ENCODE data around the gene ADIG.

ADIG gene

GRCh38 chr20:38566036-38566598 lies 14.9 kb upstream of the ADIG start:
- H3K4me3 ChIP-seq (replicated peaks in 1 of 2; ENCODE audit: low read depth in 2 of 2, low read length in 2 of 2): no peak overlapping the region
- no peak for DNase-seq (ENCODE audit: low read depth in 2 of 2)
- TF ChIP-seq CTCF (IDR thresholded peaks at IDR 0.05; ENCODE audit: low read depth, low read length): no peak

GRCh38 chr20:38569747-38570525 lies 11.1 kb upstream of the ADIG start:
- H3K4me3 ChIP-seq (replicated peaks in 1 of 2; ENCODE audit: low read depth in 2 of 2, low read length in 2 of 2): no peak overlapping the region
- TF ChIP-seq CTCF (IDR thresholded peaks at IDR 0.05; ENCODE audit: low read depth, low read length): no peak
- no peak for DNase-seq (ENCODE audit: low read depth in 2 of 2)

- TF ChIP-seq CTCF (IDR thresholded peaks at IDR 0.05; ENCODE audit: low read depth, low read length): no peak
- no peak for DNase-seq (ENCODE audit: low read depth in 2 of 2)
Observed at GRCh38 chr20:38573413-38573812, 7.6 kb upstream of the ADIG start.

GRCh38 chr20:38579219-38579910 lies 1.6 kb upstream of the ADIG start:
- no peak for DNase-seq (ENCODE audit: low read depth in 2 of 2)
- TF ChIP-seq CTCF (IDR thresholded peaks at IDR 0.05; ENCODE audit: low read depth, low read length): no peak
- H3K4me3 ChIP-seq (replicated peaks in 1 of 2; ENCODE audit: low read depth in 2 of 2, low read length in 2 of 2): no peak overlapping the region

More at GRCh38 chr20:38573413-38573812, 7.6 kb upstream of the ADIG start:
- H3K4me3 ChIP-seq (replicated peaks in 1 of 2; ENCODE audit: low read depth in 2 of 2, low read length in 2 of 2): no peak overlapping the region

GRCh38 chr20:38579921-38580320 lies 1.1 kb upstream of the ADIG start:
- DNase-seq (ENCODE audit: low read depth in 2 of 2): no peak
- no peak for TF ChIP-seq CTCF (IDR thresholded peaks at IDR 0.05; ENCODE audit: low read depth, low read length)
- no peak overlapping the region for H3K4me3 ChIP-seq (replicated peaks in 1 of 2; ENCODE audit: low read depth in 2 of 2, low read length in 2 of 2)

GRCh38 chr20:38581830-38582358 lies 897 bp downstream of the ADIG start:
- DNase-seq (ENCODE audit: low read depth in 2 of 2): no peak
- TF ChIP-seq CTCF (IDR thresholded peaks at IDR 0.05; ENCODE audit: low read depth, low read length): no peak
- H3K4me3 ChIP-seq (replicated peaks in 1 of 2; ENCODE audit: low read depth in 2 of 2, low read length in 2 of 2): no peak overlapping the region

Data from cardiac fibroblast (primary cell).